Kidney glomerular epithelial cell (primary cell): ENCODE measurements around the gene CYFIP2.
"Not testable (repeated sequence)": the region's sequence is repeated elsewhere in the genome, so short reads cannot be mapped to it uniquely, and the experiment has no call there.

Experiments used
- DNase-seq: peaks from one replicate; lab custom pipeline; 2025; lab: John Stamatoyannopoulos, UW

CYFIP2 gene

GRCh38 chr5:157265714-157266285 lies at the start of gene CYFIP2:
Gene CYFIP2, plus strand, starts transcription at chr5:157266123. Its CDS starts 19,239 bp downstream, at chr5:157285362.
- peak; percentile 53 for DNase-seq

DNA sequence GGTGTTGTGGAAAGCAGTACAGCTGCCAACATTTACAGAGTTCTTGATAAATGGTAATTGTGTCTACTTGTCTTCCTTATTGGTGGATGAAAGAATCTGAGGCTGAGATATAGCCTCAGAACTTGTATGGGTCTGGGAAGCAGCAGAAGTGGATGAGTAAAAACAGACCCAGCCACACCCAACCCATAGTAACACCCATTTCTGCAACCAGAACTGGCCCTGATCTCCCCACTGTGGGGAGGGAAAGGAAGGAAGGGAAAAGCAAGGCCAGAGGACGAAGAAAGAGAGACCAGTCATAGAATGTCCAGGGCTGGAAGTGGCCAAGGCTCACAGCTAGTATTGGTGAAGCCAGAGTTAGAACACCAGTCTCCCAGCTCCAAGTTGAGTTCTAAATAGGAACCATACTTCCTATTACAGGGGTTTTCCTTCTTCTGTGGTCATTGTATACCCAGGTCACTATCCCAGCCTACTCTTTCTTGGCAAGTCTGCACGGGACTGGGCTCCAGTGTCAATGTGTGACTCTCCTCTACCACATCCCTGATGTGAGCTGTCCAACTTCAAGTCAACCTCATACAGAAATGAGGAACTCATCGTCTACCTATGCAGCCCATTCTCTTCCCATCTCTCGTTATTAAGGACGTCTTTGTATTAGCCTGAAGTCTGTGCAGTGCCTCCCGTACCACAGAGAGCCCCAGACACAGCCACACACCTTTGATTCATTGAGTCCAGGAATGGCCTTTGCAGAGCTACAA lies 49.4 kb upstream of the CYFIP2 start:
- DNase-seq: no peak

DNA sequence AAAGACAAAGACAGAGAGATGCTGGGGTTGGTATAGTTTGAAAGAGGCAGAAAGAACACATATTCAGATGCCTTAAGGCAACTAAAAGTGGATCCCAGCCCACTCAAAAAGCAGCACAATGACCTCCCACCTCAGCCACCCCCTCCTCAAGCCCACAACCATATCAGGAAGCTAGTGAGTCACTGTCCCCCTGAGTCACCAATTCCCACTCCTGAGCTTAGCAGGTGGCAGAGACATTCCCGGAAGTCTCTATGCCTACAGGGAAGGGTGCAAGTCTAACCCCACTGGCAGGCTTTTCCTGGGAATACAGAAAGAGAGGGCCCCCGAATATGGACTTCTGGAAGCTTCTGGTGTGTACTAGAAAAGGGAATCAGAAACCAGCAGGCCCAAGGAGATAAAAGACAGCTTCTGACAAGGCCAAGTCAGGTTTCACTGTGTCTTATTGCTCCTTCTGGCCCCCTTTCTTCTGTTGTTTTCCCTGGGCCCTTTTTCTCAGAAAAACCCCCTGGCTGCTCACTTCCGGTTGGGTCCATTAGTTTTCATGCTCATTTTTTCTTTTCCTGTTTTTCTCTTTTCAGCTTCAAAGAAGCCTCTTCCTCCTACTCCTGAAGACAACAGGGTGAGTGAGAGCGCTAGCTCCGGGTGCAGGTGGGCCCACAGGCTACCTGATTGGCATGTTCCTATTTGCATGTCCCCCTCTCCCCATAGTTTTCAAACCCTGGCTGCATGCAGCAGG lies 48.5 kb upstream of the CYFIP2 start:
- no peak for DNase-seq

- no peak for DNase-seq
Observed at GRCh38 chr5:157219491-157220271, 46.2 kb upstream of the CYFIP2 start.

DNA sequence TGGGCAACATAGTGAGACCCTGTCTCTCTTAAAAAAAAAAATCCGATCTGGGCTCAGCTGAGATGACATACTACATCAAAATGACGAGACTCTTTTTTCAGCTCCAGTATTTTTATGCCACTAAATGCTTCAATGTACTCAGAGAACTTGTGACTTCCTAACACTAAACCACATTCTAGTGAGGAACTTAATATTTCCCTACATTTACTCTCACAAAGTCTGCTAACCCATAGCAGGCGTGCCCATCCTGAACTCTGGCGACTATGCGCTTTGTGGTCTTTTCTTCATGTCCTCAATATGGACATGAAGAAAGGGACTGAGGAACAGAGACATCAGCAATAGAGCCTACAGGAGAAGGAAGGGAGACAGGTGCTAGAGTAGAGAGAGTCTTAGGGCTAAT lies 44.0 kb upstream of the CYFIP2 start:
- no peak for DNase-seq

DNA sequence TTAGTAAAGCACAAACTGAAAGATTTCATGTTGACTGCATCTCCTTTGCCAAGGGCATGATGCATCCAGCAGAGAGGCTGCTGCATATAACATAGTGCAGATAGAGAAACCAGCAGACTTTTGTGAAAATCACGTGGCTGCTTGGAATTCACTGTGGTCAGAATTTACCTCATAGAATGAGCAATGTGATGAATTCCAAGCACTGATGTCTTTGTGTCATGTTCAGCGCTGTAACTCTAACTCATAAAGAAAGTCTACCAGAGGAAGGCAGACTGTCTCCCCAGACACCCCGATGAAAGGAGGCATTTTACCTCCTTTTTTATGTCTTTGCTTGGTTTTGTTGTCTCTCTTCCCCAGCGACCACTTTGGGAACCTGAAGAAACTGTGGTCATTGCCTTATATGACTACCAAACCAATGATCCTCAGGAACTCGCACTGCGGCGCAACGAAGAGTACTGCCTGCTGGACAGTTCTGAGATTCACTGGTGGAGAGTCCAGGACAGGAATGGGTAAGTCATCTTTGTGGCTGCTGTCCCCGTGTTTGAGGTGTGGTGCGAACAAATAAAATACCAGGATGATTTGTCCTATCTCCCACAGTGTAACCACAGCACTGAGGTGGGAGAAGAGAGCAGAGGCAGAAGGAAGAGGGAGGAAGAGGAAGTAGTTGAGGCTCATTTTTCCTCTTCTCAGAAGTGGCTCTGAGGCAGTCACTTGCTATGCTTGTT lies 43.3 kb upstream of the CYFIP2 start:
- DNase-seq: no peak

GRCh38 chr5:157225469-157226422 lies 40.2 kb upstream of the CYFIP2 start:
- no peak for DNase-seq

GRCh38 chr5:157230610-157231009 lies 35.3 kb upstream of the CYFIP2 start:
- DNase-seq: no peak

GRCh38 chr5:157232706-157233105 lies 33.2 kb upstream of the CYFIP2 start:
- no peak for DNase-seq

DNA sequence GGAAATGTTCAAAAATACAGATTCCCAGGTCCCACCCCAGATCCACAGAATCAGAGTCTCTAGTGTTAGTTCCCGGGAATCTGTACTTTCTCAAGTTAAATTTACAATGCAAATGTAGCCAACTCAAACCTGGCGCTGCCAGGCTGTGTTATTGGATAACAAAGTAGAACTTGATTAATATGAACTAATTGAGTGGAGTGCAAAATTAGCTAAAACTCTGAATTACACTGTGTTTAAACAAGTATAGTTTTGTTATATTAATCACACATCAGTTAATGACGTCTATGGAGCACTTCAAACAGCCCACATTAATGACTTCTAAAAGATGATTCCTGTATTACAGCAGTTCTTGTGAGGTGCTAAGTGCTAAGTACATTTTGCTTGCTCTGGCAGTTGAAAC lies 32.4 kb upstream of the CYFIP2 start:
- DNase-seq: no peak

DNA sequence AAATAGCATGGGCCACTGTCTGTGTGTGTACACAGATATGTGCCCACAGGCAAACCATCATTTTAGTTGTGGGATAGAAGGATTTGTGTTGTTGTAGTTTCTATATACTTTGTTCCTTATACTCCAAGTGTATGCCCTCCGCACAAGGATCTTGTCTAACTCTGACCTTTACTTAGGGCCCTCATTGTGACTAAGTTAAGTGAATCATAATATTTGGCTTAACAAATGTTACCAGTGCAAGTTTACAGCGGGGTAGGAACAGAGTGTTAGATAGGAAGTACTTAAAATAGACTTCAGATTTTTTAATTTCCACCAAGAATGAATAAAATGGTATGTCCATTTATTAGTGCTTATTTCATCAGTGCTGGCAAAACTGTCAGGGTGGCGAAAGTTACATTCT lies 29.5 kb upstream of the CYFIP2 start:
- no peak for DNase-seq

GRCh38 chr5:157241483-157241882 lies 24.4 kb upstream of the CYFIP2 start:
- no peak for DNase-seq

DNA sequence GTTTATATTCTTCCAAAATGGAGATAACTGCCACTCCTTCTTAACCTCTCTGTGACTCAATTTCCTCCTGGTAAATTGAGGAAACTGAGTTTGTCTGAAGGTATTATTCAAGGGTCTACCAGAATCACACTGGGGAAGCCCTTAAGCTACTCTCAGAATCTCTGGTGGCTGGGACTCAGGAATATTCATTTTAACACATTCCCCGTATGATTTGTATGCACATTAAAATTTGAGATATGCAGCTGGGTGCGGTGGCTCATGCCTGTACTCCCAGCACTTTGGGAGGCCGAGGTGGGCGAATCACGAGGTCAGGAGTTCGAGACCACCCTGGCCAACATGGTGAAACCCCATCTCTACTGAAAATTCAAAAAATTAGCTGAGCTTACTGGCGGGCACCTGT lies 21.2 kb upstream of the CYFIP2 start:
- not testable (repeated sequence) for DNase-seq

DNA sequence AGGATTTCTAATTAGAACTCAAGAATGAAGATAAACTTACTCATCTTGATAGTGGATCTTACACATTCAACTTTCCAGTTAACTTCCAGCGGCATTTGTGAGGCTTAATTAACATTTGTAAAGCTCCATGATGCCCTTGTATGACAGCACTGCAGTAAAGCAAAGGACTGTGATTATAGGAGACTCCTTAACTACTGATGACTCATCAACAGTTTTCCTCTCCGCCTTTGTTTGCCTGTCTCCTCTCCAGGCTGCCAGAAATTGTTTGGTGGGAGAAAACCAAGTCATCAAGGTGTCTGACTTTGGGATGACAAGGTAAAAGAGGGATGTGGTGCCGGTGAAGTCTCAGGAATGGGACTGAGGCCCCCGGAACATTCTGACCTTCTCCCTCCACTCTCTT lies 20.4 kb upstream of the CYFIP2 start:
- no peak for DNase-seq

DNA sequence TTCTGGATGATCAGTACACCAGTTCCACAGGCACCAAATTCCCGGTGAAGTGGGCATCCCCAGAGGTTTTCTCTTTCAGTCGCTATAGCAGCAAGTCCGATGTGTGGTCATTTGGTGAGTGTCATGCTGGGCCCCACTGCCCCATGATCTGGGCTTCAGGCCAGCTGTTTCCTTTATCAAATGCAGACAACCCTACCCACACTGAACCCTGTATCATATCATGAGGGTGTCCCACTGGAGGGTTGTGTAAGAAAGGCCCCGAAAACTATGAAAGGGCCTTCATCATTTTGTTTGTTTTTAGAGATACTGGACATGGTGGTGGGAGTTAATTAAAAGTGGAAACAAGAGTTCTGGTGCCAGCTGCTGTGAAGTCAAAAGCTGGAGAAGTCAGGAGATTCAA lies 20.0 kb upstream of the CYFIP2 start:
- no peak for DNase-seq

GRCh38 chr5:157247267-157247666 lies 18.7 kb upstream of the CYFIP2 start:
- DNase-seq: no peak

DNA sequence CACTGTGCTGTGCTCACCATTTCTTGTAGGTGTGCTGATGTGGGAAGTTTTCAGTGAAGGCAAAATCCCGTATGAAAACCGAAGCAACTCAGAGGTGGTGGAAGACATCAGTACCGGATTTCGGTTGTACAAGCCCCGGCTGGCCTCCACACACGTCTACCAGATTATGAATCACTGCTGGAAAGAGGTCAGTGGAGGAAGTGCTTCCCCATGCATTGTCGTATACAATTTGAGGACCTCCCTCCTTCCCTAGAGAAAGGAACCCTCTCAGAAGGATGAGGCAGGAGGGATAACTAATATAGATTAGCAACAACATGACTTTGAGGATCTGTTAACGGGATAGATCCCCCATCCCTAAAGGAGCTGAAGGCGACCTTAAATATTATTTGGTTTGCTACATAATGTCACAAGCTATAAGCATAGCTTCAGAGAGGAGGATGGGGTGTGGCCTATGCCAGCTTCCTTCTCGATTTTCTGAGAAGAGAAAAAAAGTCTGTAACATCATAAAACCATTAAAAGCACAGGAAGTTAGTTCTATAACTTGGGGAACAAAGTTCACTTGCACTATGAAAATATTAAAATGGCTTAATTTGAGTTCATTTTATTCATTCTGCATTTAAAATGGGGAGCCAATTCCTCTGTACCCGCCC lies 17.0 kb upstream of the CYFIP2 start:
- DNase-seq: no peak

- DNase-seq: no peak
Observed at GRCh38 chr5:157252711-157253465, 13.0 kb upstream of the CYFIP2 start.

GRCh38 chr5:157253547-157253946 lies 12.4 kb upstream of the CYFIP2 start:
- DNase-seq: peak; percentile 48
